DOHH2 (cell line): ENCODE results near the gene ST3GAL3.

Source experiments
- H3F3A ChIP-seq: fragments of 200-600 bp; sonication (generic), shearing (Covaris generic); 2 replicates; pipeline ENCODE4 v1.6.0; 2016; ENCODE audit warnings: antibody characterized with exemption, mild to moderate bottlenecking; ENCODE audit not compliant: control insufficient read depth, insufficient read depth
- H3K27ac ChIP-seq: fragments of 200-600 bp; sonication (generic); 2 replicates; pipeline ENCODE4 v1.5.1; 2014; ENCODE audit warnings: low read depth, mild to moderate bottlenecking, low read length, moderate library complexity
- H3K27me3 ChIP-seq: fragments of 200-600 bp; sonication (generic); 2 replicates; pipeline ENCODE4 v1.6.1; 2014; ENCODE audit warnings: mild to moderate bottlenecking, low read length, mixed read lengths; ENCODE audit not compliant: control insufficient read depth
- H3K36me3 ChIP-seq: fragments of 200-600 bp; sonication (generic); 2 replicates; pipeline ENCODE4 v1.6.1; 2014; ENCODE audit warnings: mild to moderate bottlenecking, low read length, moderate library complexity, mixed read lengths; ENCODE audit not compliant: control insufficient read depth
- H3K4me1 ChIP-seq: fragments of 200-600 bp; sonication (generic); 2 replicates; pipeline ENCODE4 v1.6.1; 2014; ENCODE audit warnings: mild to moderate bottlenecking, low read length, mixed read lengths; ENCODE audit not compliant: control insufficient read depth
- H3K4me2 ChIP-seq: fragments of 200-600 bp; sonication (generic); 2 replicates; pipeline ENCODE4 v1.6.0; 2014; ENCODE audit warnings: mild to moderate bottlenecking, low read length, moderate library complexity
- H3K4me3 ChIP-seq: fragments of 200-600 bp; sonication (generic); 2 replicates; pipeline ENCODE4 v1.5.1; 2014; ENCODE audit warnings: mild to moderate bottlenecking, low read length, mixed read lengths
- H3K79me2 ChIP-seq: fragments of 200-600 bp; sonication (generic); 2 replicates; pipeline ENCODE4 v1.6.1; 2014; ENCODE audit warnings: mild to moderate bottlenecking, low read length, mixed read lengths; ENCODE audit not compliant: control insufficient read depth
- H3K9me2 ChIP-seq: fragments of 200-600 bp; sonication (generic); replicated peaks from 2 replicates; pipeline ENCODE4 v1.6.1; 2014; ENCODE audit warnings: mild to moderate bottlenecking, low read length, mixed read lengths; ENCODE audit not compliant: control insufficient read depth
- H3K9me3 ChIP-seq: fragments of 200-600 bp; sonication (generic); 2 replicates; pipeline ENCODE4 v1.6.1; 2014; ENCODE audit warnings: antibody characterized with exemption, low read length, mixed read lengths; ENCODE audit not compliant: control insufficient read depth, insufficient read depth
- H4K20me1 ChIP-seq: fragments of 200-600 bp; sonication (generic); 2 replicates; pipeline ENCODE4 v1.6.0; 2014; ENCODE audit warnings: low read depth, mild to moderate bottlenecking, antibody characterized with exemption, low read length, moderate library complexity; ENCODE audit not compliant: control insufficient read depth, insufficient read depth
- CTCF ChIP-seq: fragments of 200-600 bp; sonication (generic); IDR thresholded peaks from one replicate; pipeline ENCODE4 v1.5.1; 2014; ENCODE audit warnings: antibody characterized with exemption, mild to moderate bottlenecking, low read depth, low read length; ENCODE audit not compliant: poor library complexity, severe bottlenecking
- EZH2phosphoT487 ChIP-seq: fragments of 200-600 bp; sonication (generic); IDR thresholded peaks from 2 replicates; pipeline ENCODE4 v1.6.1; 2017; ENCODE audit warnings: borderline replicate concordance, mild to moderate bottlenecking, antibody characterized with exemption, low read length, moderate library complexity, mixed read lengths

The ST3GAL3 gene

GRCh38 chr1:43803105-43803504 lies 95.8 kb downstream of the ST3GAL3 start:
- Histone ChIP-seq H3F3A (no peaks in the 10 kb centered on the region), H3K4me3 (no peak overlapping the region), H4K20me1 (no peaks in the 10 kb centered on the region), H3K27me3 (no peaks in the 10 kb centered on the region), H3K4me1 (no peaks in the 10 kb centered on the region), H3K9me2 (no peaks in the 10 kb centered on the region), H3K9me3 (no peaks in the 10 kb centered on the region), H3K79me2 (no peaks in the 10 kb centered on the region), H3K4me2 (no peak overlapping the region), H3K27ac (no peak overlapping the region), H3K36me3 (no peaks in the 10 kb centered on the region; the same call in 1 of the 2 replicates)
- TF ChIP-seq EZH2phosphoT487 (no peak), CTCF (no peak)

GRCh38 chr1:43803646-43804045 lies 96.3 kb downstream of the ST3GAL3 start:
- Histone ChIP-seq H3K27me3 (no peaks in the 10 kb centered on the region), H3K36me3 (no peaks in the 10 kb centered on the region; the same call in 1 of the 2 replicates), H3K9me3 (peaks cover 2% of the 10 kb centered on the region; the same call in 1 of the 2 replicates), H3K4me1 (no peaks in the 10 kb centered on the region), H4K20me1 (no peaks in the 10 kb centered on the region), H3F3A (no peaks in the 10 kb centered on the region), H3K4me3 (no peak overlapping the region), H3K9me2 (no peaks in the 10 kb centered on the region), H3K27ac (no peak overlapping the region), H3K4me2 (no peak overlapping the region), H3K79me2 (no peaks in the 10 kb centered on the region)
- TF ChIP-seq CTCF (no peak), EZH2phosphoT487 (no peak)

- H3K4me1 ChIP-seq, result no peaks in the 10 kb centered on the region
- H3K9me3 ChIP-seq, result peaks cover 4% of the 10 kb centered on the region; the same call in 1 of the 2 replicates
- H3K36me3 ChIP-seq, result no peaks in the 10 kb centered on the region; the same call in 1 of the 2 replicates
- TF ChIP-seq CTCF (no peak), EZH2phosphoT487 (no peak)
- H3K79me2 ChIP-seq, result no peaks in the 10 kb centered on the region
- no peak overlapping the region for H3K4me3 ChIP-seq
- no peak overlapping the region for H3K27ac ChIP-seq
- no peaks in the 10 kb centered on the region for H3F3A ChIP-seq
- H3K4me2 ChIP-seq, result no peak overlapping the region
- H4K20me1 ChIP-seq, result no peaks in the 10 kb centered on the region
- no peaks in the 10 kb centered on the region for H3K9me2 ChIP-seq
- no peaks in the 10 kb centered on the region for H3K27me3 ChIP-seq
Measured at GRCh38 chr1:43804569-43804968, 97.2 kb downstream of the ST3GAL3 start.
